ENCODE results near the gene KANSL1.

DNA sequence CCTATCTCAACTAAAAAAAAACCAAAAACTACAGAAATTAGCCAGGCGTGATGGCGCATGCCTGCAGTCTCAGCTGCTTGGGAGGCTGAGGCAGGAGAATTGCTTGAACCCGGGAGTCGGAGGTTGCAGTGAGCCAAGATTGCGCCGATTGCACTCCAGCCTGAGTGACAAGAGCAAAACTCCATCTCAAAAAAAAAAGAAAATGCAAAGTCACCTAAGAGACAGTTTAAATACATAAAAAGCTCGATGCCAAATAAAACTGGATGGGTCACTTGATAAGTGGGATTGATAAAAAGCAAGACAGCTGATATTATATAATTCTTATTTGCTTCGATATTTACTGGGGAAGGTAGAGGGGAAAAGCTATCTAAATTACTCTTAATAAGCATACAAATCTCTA, 15.8 kb upstream of the KANSL1 start:
- TF ChIP-seq, protein P1, sequence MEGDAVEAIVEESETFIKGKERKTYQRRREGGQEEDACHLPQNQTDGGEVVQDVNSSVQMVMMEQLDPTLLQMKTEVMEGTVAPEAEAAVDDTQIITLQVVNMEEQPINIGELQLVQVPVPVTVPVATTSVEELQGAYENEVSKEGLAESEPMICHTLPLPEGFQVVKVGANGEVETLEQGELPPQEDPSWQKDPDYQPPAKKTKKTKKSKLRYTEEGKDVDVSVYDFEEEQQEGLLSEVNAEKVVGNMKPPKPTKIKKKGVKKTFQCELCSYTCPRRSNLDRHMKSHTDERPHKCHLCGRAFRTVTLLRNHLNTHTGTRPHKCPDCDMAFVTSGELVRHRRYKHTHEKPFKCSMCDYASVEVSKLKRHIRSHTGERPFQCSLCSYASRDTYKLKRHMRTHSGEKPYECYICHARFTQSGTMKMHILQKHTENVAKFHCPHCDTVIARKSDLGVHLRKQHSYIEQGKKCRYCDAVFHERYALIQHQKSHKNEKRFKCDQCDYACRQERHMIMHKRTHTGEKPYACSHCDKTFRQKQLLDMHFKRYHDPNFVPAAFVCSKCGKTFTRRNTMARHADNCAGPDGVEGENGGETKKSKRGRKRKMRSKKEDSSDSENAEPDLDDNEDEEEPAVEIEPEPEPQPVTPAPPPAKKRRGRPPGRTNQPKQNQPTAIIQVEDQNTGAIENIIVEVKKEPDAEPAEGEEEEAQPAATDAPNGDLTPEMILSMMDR (conservative IDR thresholded peaks at IDR 0.05; ENCODE audit: low read depth, low read length): no peak
- TF ChIP-seq EZH2 (IDR thresholded peaks at IDR 0.05; ENCODE audit: low read length, unreplicated experiment) (no peak), EZH2phosphoT487 (IDR thresholded peaks at IDR 0.05; ENCODE audit: borderline replicate concordance, low read length) (no peak)

Data from PC-3 (cell line).